CD14-positive monocyte (primary cell): ENCODE results near the gene GTF2F2. TPM values are rescaled to one million over a fixed set of nuclear protein-coding genes. Genes with fewer than 3 reads are reported as not detected.

Experiments used
- DNase-seq, 3 donors: peaks; one replicate each; pipeline ENCODE4 v3.0.0-alpha.2; 2011 to 2022
- H2AFZ ChIP-seq: 2 replicates; pipeline ENCODE4 v1.6.0; 2012; ENCODE audit warnings: mild to moderate bottlenecking, low read depth, low read length, inconsistent platforms; ENCODE audit not compliant: insufficient read depth, poor library complexity, severe bottlenecking
- H3K27ac ChIP-seq, 2 donors: 1 replicate in 1 of 2; 2 replicates in 1 of 2; pipeline ENCODE4 v1.5.1; 2012 to 2013; ENCODE audit warnings: low read length in 2 of 2, control low read depth in 1 of 2, inconsistent platforms in 1 of 2, low read depth in 1 of 2, mild to moderate bottlenecking in 1 of 2
- H3K27me3 ChIP-seq, 2 donors: one replicate each; pipeline versions ENCODE4 v1.6.0 to v1.6.1; 2011 to 2013; ENCODE audit warnings: low read length in 2 of 2; ENCODE audit not compliant: control insufficient read depth in 2 of 2, insufficient read depth in 2 of 2
- H3K36me3 ChIP-seq, 2 donors: replicated peaks in 1 of 2; 1 replicate in 1 of 2; 2 replicates in 1 of 2; pipeline versions ENCODE4 v1.5.1 to v1.6.1; 2012 to 2013; ENCODE audit warnings: low read length in 2 of 2, control low read depth in 1 of 2, inconsistent platforms in 1 of 2, mild to moderate bottlenecking in 1 of 2; ENCODE audit not compliant: insufficient read depth in 2 of 2, control insufficient read depth in 1 of 2
- H3K4me1 ChIP-seq, 2 donors: 1 replicate in 1 of 2; 2 replicates in 1 of 2; pipeline versions ENCODE4 v1.5.1 to v1.6.1; 2012 to 2013; ENCODE audit warnings: low read length in 2 of 2, control low read depth in 1 of 2, inconsistent platforms in 1 of 2, mild to moderate bottlenecking in 1 of 2, moderate library complexity in 1 of 2; ENCODE audit not compliant: insufficient read depth in 2 of 2, control insufficient read depth in 1 of 2
- H3K4me2 ChIP-seq: replicated peaks from 2 replicates; pipeline ENCODE3; 2012; ENCODE audit warnings: low read length, moderate library complexity, mild to moderate bottlenecking; ENCODE audit not compliant: poor library complexity, severe bottlenecking; ENCODE audit errors: extremely low read depth
- H3K4me3 ChIP-seq, 3 experiments: fragments of 200-600 bp in 1 of 3; sonication (generic) in 1 of 3; replicated peaks in 1 of 3; 1 replicate in 2 of 3; 2 replicates in 1 of 3; pipeline ENCODE4 v1.5.1; 2011 to 2013; ENCODE audit warnings: low read length in 3 of 3, mild to moderate bottlenecking in 3 of 3, control low read depth in 2 of 3, low read depth in 2 of 3, inconsistent platforms in 1 of 3, moderate library complexity in 1 of 3
- H3K79me2 ChIP-seq: 2 replicates; pipeline ENCODE4 v1.6.0; 2012; ENCODE audit warnings: mild to moderate bottlenecking, control low read depth, inconsistent platforms, low read length, moderate library complexity; ENCODE audit not compliant: insufficient read depth
- H3K9ac ChIP-seq: 2 replicates; pipeline ENCODE4 v1.6.0; 2017; ENCODE audit warnings: low read length, mild to moderate bottlenecking; ENCODE audit not compliant: insufficient read depth, poor library complexity, severe bottlenecking
- H3K9me3 ChIP-seq, 2 donors: replicated peaks in 1 of 2; 1 replicate in 1 of 2; 2 replicates in 1 of 2; pipeline versions ENCODE4 v1.5.1 to v1.6.1; 2012 to 2013; ENCODE audit warnings: low read length in 2 of 2, control low read depth in 1 of 2; ENCODE audit not compliant: control insufficient read depth in 1 of 2, insufficient read depth in 1 of 2
- H4K20me1 ChIP-seq: 2 replicates; pipeline ENCODE4 v1.6.0; 2012; ENCODE audit warnings: mild to moderate bottlenecking, low read length, control low read depth, moderate library complexity; ENCODE audit not compliant: insufficient read depth
- H3K27ac Mint-ChIP-seq, 7 donors: one replicate each; pipeline ENCODE4 v1.8.0; 2020; ENCODE audit warnings: mild to moderate bottlenecking in 7 of 7, mixed read lengths in 7 of 7, moderate library complexity in 6 of 7, inconsistent platforms in 2 of 7
- H3K27me3 Mint-ChIP-seq, 3 donors: one replicate each; pipeline ENCODE4 v1.8.0; 2021 to 2022; ENCODE audit warnings: low read depth in 3 of 3, mild to moderate bottlenecking in 3 of 3, mixed read lengths in 3 of 3, moderate library complexity in 3 of 3, inconsistent platforms in 1 of 3
- H3K36me3 Mint-ChIP-seq, 2 donors: one replicate each; pipeline ENCODE4 v1.8.0; 2020; ENCODE audit warnings: mixed read lengths in 2 of 2, inconsistent platforms in 1 of 2, mild to moderate bottlenecking in 1 of 2
- H3K4me1 Mint-ChIP-seq: one replicate; pipeline ENCODE4 v1.8.0; 2020; ENCODE audit warnings: mild to moderate bottlenecking, mixed read lengths
- H3K4me3 Mint-ChIP-seq, 2 donors: one replicate each; pipeline ENCODE4 v1.8.0; 2020; ENCODE audit warnings: mild to moderate bottlenecking in 2 of 2, mixed read lengths in 2 of 2, moderate library complexity in 1 of 2
- H3K9me3 Mint-ChIP-seq, 7 donors: one replicate each; pipeline ENCODE4 v1.8.0; 2020 to 2022; ENCODE audit warnings: mixed read lengths in 7 of 7, mild to moderate bottlenecking in 6 of 7, moderate library complexity in 6 of 7, inconsistent platforms in 2 of 7
- WGBS: methylation state at CpG from one replicate; pipeline ENCODE4 v1.1.5; 2013; ENCODE audit warnings: missing lambda C conversion rate; ENCODE audit not compliant: insufficient coverage; 5-methylcytosine and 5-hydroxymethylcytosine counted together
- intact Hi-C, 2 donors: fragments of 100-400 bp; cut with micrococcal nuclease; formaldehyde crosslinking; loops; one replicate each; pipeline versions ENCODE4 v1.15.0 to v1.15.1; 2023
- polyA plus RNA-seq, 3 donors: library from polyadenylated mRNA; depleted of rRNA in 1 of 3; unstranded in 2 of 3; stranded (reverse) in 1 of 3; fragments of 300-500 nt in 2 of 3; fragments of >200 nt in 1 of 3; fragmentation: Illumina TruSeq in 2 of 3; gene quantifications; 1 replicate in 2 of 3; 2 replicates in 1 of 3; pipeline ENCODE4 v1.2.3, GENCODE V29; 2012 to 2021
- TF ChIP-seq, protein P1 (sequence below): fragments of 200-600 bp; IDR thresholded peaks from one replicate; pipeline ENCODE4 v1.8.0; 2022; ENCODE audit warnings: antibody characterized with exemption, mild to moderate bottlenecking

The GTF2F2 gene
- polyA plus RNA-seq, 3 donors, result 8.1 to 10.4 (median 8.5) TPM

GRCh38 chr13:45224176-45224575 lies 103.9 kb downstream of the GTF2F2 start:
- intact Hi-C loops, result no loop called here
- Mint-ChIP-seq H3K27me3 (peaks cover 0 to 4% (median 0%) of the 10 kb centered on the region in 3 donors), H3K4me3 (no peak overlapping the region), H3K9me3 (no peaks in the 10 kb centered on the region), H3K4me1 (peaks cover 17% of the 10 kb centered on the region), H3K36me3 (peaks cover 10 to 19% of the 10 kb centered on the region in 2 donors), H3K27ac (no peak overlapping the region)
- Histone ChIP-seq H3K36me3 (no peaks in the 10 kb centered on the region), H3K4me2 (no peak overlapping the region), H3K27ac (no peak overlapping the region), H3K27me3 (no peaks in the 10 kb centered on the region), H4K20me1 (peaks cover 13% of the 10 kb centered on the region), H3K9me3 (no peaks in the 10 kb centered on the region), H3K9ac (no peak overlapping the region), H3K4me1 (peaks cover 0 to 6% of the 10 kb centered on the region in 2 donors), H3K79me2 (no peaks in the 10 kb centered on the region), H3K4me3 (no peak overlapping the region), H2AFZ (no peak overlapping the region)
- DNase-seq, result no peak
- TF ChIP-seq, protein P1, sequence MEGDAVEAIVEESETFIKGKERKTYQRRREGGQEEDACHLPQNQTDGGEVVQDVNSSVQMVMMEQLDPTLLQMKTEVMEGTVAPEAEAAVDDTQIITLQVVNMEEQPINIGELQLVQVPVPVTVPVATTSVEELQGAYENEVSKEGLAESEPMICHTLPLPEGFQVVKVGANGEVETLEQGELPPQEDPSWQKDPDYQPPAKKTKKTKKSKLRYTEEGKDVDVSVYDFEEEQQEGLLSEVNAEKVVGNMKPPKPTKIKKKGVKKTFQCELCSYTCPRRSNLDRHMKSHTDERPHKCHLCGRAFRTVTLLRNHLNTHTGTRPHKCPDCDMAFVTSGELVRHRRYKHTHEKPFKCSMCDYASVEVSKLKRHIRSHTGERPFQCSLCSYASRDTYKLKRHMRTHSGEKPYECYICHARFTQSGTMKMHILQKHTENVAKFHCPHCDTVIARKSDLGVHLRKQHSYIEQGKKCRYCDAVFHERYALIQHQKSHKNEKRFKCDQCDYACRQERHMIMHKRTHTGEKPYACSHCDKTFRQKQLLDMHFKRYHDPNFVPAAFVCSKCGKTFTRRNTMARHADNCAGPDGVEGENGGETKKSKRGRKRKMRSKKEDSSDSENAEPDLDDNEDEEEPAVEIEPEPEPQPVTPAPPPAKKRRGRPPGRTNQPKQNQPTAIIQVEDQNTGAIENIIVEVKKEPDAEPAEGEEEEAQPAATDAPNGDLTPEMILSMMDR, result no peak

DNA sequence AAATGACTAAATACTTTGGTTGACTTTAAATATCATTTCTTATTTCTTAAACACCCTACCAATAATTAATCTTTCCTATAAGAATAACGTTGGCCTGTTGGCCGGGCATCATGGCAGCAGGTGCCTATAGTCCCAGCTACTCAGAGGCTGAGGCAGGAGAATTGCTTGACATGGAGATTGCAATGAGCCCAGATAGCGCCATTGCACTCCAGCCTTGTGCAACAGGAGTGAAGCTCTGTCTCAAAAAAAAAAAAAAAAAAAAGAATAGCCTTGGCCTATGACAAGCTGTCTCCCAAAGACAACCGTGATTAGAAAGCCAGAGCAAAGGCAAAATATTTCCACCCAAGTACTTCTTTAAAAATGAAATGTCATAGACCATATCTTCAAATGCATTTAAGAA lies 105.1 kb downstream of the GTF2F2 start:
- intact Hi-C loops, result no loop called here
- H3K4me1 ChIP-seq, result peaks cover 0 to 2% of the 10 kb centered on the region in 2 donors
- Mint-ChIP-seq H3K4me3 (no peak overlapping the region), H3K36me3 (peaks cover 10 to 22% of the 10 kb centered on the region in 2 donors), H3K9me3 (no peaks in the 10 kb centered on the region), H3K27me3 (peaks cover 0 to 4% (median 0%) of the 10 kb centered on the region in 3 donors), H3K27ac (no peak overlapping the region), H3K4me1 (peaks cover 9% of the 10 kb centered on the region)
- 100% methylated on average over 2 of the region's 4 CpGs for WGBS
- no peak overlapping the region for H2AFZ ChIP-seq
- H3K27me3 ChIP-seq, result no peaks in the 10 kb centered on the region
- H3K4me3 ChIP-seq, result no peak overlapping the region
- H3K79me2 ChIP-seq, result no peaks in the 10 kb centered on the region
- no peak overlapping the region for H3K27ac ChIP-seq
- no peak overlapping the region for H3K9ac ChIP-seq
- no peak overlapping the region for H3K4me2 ChIP-seq
- H4K20me1 ChIP-seq, result peaks cover 10% of the 10 kb centered on the region
- TF ChIP-seq, protein P1, result no peak
- no peak for DNase-seq
- H3K36me3 ChIP-seq, result no peaks in the 10 kb centered on the region
- no peaks in the 10 kb centered on the region for H3K9me3 ChIP-seq
